Measurements from ENCODE around the gene ARMS2. TPM values are rescaled to one million over a fixed set of nuclear protein-coding genes. Genes with fewer than 3 reads are reported as not detected.

Gene ARMS2
- total and polyA plus RNA-seq, 2 experiments from 2014 or later, result not detected

DNA sequence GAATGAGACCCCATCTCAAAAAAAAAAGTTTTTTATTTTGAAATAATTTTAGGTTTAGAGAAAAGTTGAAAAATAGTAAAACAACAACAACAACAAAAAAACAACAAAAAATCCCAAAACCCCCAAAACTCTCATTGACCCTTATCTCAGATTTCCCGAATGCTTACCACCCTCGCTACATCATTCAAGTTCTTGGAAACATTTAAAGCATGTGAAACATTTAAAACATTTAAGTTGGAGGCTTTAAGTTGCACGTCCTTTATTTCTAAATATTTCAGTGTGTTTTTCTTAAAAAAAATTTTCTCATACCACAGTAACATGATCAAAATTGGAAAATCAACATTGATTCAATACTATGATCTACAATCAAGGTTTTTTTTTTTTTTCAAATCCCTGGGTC, 382 bp upstream of the ARMS2 start:
- Histone ChIP-seq H3K9me3 (ENCODE audit: low read depth) (no peaks in the 10 kb centered on the region), H3K79me2 (no peaks in the 10 kb centered on the region), H3K4me3 (no peak overlapping the region), H3K27ac (no peak overlapping the region), H3K9me2 (replicated peaks; ENCODE audit: insufficient read depth) (no peaks in the 10 kb centered on the region), H3K27me3 (peaks cover 2% of the 10 kb centered on the region), H3K36me3 (replicated peaks; ENCODE audit: insufficient read depth, low read depth) (no peaks in the 10 kb centered on the region), H4K20me1 (ENCODE audit: insufficient read depth, poor library complexity, severe bottlenecking) (no peaks in the 10 kb centered on the region), H3K4me1 (ENCODE audit: insufficient read depth) (peaks cover 9% of the 10 kb centered on the region), H2AFZ (no peak overlapping the region), H3K4me2 (no peak overlapping the region)
- TF ChIP-seq EZH2phosphoT487 (IDR thresholded peaks at IDR 0.05; ENCODE audit: low read depth, severe bottlenecking, unreplicated experiment), result no peak
- WGBS (ENCODE audit: low lambda C conversion rate, missing lambda C conversion rate), result 74% methylated on average over 3 of the region's 3 CpGs
- DNase-seq (ENCODE audit: low spot score), result no peak

DNA sequence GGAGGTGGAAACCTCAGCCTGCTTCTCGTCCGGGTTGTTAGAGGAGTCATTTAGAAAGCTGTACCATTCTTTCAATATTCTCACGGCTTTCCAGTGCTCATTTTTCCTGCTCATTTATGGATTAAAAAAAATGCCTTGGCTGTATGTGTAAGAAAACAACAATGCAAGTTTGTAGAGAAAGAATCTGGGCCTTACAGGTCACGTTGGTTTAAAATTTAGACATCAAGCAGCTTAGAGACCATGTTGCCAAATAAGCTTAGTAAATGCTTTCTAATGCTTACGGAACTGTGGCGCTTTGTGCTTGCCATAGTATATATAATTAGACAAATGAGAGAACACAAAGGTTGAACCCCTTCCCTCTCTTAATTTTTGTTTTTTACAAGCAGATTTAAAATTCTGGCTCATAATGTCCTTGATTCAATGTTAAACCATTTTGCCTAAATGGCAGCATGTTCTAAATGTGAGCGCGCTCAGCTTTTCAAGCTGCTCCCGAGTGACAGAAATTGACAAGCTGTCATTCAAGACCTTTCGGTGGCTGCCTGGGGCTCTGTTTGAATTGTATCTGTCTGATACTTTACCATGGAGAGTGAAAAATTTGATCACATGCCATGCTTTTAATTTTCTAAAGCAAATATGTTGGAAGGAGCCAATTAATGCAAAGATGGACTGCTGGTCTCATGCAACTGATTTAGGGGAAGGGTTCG, 1.1 kb downstream of the ARMS2 start:
- 76% methylated on average over 11 of the region's 11 CpGs for WGBS (ENCODE audit: low lambda C conversion rate, missing lambda C conversion rate)
- Histone ChIP-seq H3K36me3 (replicated peaks; ENCODE audit: insufficient read depth, low read depth) (no peaks in the 10 kb centered on the region), H3K9me2 (replicated peaks; ENCODE audit: insufficient read depth) (no peaks in the 10 kb centered on the region), H3K79me2 (no peaks in the 10 kb centered on the region), H3K4me2 (no peak overlapping the region), H3K27me3 (peaks cover 14% of the 10 kb centered on the region), H4K20me1 (ENCODE audit: insufficient read depth, poor library complexity, severe bottlenecking) (no peaks in the 10 kb centered on the region), H3K4me3 (no peak overlapping the region), H2AFZ (no peak overlapping the region), H3K27ac (no peak overlapping the region), H3K4me1 (ENCODE audit: insufficient read depth) (peaks cover 2% of the 10 kb centered on the region), H3K9me3 (ENCODE audit: low read depth) (no peaks in the 10 kb centered on the region)
- DNase-seq (ENCODE audit: low spot score), result no peak
- TF ChIP-seq EZH2 (IDR thresholded peaks at IDR 0.05; ENCODE audit: borderline replicate concordance) (no peak), EZH2phosphoT487 (IDR thresholded peaks at IDR 0.05; ENCODE audit: low read depth, severe bottlenecking, unreplicated experiment) (no peak)
- TF ChIP-seq, protein P1, sequence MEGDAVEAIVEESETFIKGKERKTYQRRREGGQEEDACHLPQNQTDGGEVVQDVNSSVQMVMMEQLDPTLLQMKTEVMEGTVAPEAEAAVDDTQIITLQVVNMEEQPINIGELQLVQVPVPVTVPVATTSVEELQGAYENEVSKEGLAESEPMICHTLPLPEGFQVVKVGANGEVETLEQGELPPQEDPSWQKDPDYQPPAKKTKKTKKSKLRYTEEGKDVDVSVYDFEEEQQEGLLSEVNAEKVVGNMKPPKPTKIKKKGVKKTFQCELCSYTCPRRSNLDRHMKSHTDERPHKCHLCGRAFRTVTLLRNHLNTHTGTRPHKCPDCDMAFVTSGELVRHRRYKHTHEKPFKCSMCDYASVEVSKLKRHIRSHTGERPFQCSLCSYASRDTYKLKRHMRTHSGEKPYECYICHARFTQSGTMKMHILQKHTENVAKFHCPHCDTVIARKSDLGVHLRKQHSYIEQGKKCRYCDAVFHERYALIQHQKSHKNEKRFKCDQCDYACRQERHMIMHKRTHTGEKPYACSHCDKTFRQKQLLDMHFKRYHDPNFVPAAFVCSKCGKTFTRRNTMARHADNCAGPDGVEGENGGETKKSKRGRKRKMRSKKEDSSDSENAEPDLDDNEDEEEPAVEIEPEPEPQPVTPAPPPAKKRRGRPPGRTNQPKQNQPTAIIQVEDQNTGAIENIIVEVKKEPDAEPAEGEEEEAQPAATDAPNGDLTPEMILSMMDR (IDR thresholded peaks at IDR 0.05; ENCODE audit: poor library complexity), result no peak

DNA sequence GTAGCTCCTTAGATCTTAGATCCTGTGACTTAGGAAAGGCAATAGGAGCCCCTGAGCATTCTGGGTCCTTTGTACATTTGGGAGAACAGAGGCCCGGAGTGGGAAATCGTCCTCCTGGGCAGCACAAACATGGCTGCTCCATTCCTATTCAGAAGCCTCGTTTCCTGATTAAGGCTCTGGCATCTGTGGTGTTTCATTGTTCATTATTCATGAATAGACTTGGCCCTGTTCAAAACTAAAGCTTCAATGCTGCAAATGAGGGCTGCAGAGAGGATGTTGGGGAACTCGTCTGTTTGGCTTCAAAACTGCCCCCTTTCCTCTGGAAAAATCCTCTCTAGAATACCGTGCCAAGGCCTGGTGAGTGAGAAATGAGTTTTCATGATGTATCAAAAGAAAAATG, 3.5 kb downstream of the ARMS2 start:
- peaks cover 30% of the 10 kb centered on the region for H3K27me3 ChIP-seq
- no peaks in the 10 kb centered on the region for H3K9me3 ChIP-seq (ENCODE audit: low read depth)
- TF ChIP-seq, protein P1 (IDR thresholded peaks at IDR 0.05; ENCODE audit: poor library complexity), result no peak
- no peak for TF ChIP-seq EZH2phosphoT487 (IDR thresholded peaks at IDR 0.05; ENCODE audit: low read depth, severe bottlenecking, unreplicated experiment)
- TF ChIP-seq EZH2 (IDR thresholded peaks at IDR 0.05; ENCODE audit: borderline replicate concordance), result no peak
- WGBS (ENCODE audit: low lambda C conversion rate, missing lambda C conversion rate), result 88% methylated on average over 5 of the region's 5 CpGs
- H4K20me1 ChIP-seq (ENCODE audit: insufficient read depth, poor library complexity, severe bottlenecking), result no peaks in the 10 kb centered on the region
- no peak overlapping the region for H3K4me3 ChIP-seq
- H3K4me2 ChIP-seq, result no peak overlapping the region
- DNase-seq (ENCODE audit: low spot score), result no peak
- no peak overlapping the region for H2AFZ ChIP-seq
- H3K79me2 ChIP-seq, result no peaks in the 10 kb centered on the region
- H3K4me1 ChIP-seq (ENCODE audit: insufficient read depth), result peaks cover 7% of the 10 kb centered on the region
- H3K27ac ChIP-seq, result no peak overlapping the region
- no peaks in the 10 kb centered on the region for H3K36me3 ChIP-seq (replicated peaks; ENCODE audit: insufficient read depth, low read depth)
- no peaks in the 10 kb centered on the region for H3K9me2 ChIP-seq (replicated peaks; ENCODE audit: insufficient read depth)

DNA sequence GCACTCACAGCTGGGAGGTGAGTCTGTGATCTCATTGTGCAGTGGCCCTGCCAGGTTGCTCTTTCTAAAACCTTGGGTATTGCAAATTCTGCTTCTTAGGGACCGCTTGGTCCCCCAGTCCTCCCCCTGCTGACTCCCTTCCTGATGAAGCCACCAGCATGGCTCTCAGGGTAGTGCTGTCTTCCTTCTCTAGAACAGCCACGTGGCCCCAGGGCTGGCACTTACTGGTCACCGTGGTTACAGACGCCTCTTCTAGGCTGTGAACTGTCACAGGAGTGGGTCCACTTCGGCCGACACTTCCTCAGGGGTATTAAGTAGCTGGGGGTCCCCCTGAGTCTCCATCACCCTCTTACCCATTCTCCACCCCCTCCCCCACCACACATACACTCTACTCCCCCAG, 4.2 kb downstream of the ARMS2 start:
- no peaks in the 10 kb centered on the region for H3K36me3 ChIP-seq (replicated peaks; ENCODE audit: insufficient read depth, low read depth)
- H3K9me2 ChIP-seq (replicated peaks; ENCODE audit: insufficient read depth), result no peaks in the 10 kb centered on the region
- H3K79me2 ChIP-seq, result no peaks in the 10 kb centered on the region
- H3K27ac ChIP-seq, result no peak overlapping the region
- 76% methylated on average over 6 of the region's 6 CpGs for WGBS (ENCODE audit: low lambda C conversion rate, missing lambda C conversion rate)
- H2AFZ ChIP-seq, result no peak overlapping the region
- no peaks in the 10 kb centered on the region for H4K20me1 ChIP-seq (ENCODE audit: insufficient read depth, poor library complexity, severe bottlenecking)
- H3K4me1 ChIP-seq (ENCODE audit: insufficient read depth), result peaks cover 7% of the 10 kb centered on the region
- no peak overlapping the region for H3K4me3 ChIP-seq
- H3K4me2 ChIP-seq, result no peak overlapping the region
- H3K9me3 ChIP-seq (ENCODE audit: low read depth), result no peaks in the 10 kb centered on the region
- TF ChIP-seq, protein P1 (IDR thresholded peaks at IDR 0.05; ENCODE audit: poor library complexity), result no peak
- no peak for TF ChIP-seq EZH2 (IDR thresholded peaks at IDR 0.05; ENCODE audit: borderline replicate concordance)
- peaks cover 37% of the 10 kb centered on the region for H3K27me3 ChIP-seq
- DNase-seq (ENCODE audit: low spot score), result no peak

Data from hepatocyte (in vitro differentiated cells).